ENCODE data around the gene ITLN1.
A peak's percentile ranks its signal among the peaks of the same experiment; 100 is the strongest.

Gene ITLN1

DNA sequence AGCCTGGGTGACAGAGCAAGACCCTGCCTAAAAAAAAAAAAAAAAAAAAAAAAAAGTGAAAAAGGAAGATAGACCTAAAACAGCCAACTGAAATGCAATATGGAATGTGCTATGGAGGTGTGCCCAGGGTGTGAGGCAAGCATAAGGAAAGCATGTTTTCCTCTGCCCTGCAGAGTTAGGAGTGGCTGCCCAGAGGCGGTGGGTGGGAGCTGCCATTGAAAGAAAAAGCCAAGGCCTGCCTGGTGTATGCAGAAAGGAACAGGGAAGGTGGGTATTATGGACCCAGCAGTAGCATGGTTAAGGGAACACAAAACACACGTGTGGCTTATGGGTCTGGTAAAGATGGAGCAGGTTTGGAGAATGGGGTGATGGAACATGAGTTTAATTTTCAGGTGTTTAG, 31.2 kb downstream of the ITLN1 start:
- DNase-seq = no peak

DNA sequence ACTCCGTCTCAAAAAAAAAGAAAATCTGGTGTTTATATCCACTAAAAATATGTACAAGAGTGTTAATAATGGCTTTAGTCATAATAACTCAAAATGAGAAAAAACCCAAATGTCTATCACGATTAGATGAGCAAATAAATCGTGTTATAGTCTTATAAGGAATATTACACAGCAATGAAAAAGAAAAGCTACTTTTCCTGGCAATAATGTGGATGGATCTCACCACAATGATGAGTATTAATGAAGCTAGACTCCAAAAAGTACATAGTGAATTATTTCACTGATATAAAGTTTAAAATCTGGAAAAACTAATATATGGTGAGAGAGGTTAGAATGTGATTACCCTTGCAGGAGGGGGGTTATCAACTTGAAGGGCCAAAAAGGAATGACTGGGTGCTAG, 32.0 kb downstream of the ITLN1 start:
- DNase-seq = no peak

DNA sequence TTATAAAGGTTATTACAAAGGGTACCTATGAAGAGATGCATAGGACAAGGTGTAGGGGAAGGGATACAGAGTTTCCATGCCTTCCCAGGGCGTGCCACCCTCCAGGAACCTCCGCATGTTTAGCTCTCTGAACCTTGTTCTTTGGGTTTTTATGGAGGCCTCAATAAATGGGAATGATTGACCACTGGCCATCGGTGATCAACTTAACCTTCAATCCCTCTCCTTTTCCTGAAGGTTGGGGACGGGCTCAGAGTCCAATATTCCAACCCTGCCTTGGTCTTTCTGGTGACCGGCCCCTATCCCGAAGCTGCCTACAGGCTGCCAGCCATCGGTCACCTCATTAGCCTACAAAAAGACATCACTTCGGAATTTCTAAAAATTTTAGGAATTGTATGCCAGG, 34.0 kb downstream of the ITLN1 start:
- no peak for DNase-seq

DNA sequence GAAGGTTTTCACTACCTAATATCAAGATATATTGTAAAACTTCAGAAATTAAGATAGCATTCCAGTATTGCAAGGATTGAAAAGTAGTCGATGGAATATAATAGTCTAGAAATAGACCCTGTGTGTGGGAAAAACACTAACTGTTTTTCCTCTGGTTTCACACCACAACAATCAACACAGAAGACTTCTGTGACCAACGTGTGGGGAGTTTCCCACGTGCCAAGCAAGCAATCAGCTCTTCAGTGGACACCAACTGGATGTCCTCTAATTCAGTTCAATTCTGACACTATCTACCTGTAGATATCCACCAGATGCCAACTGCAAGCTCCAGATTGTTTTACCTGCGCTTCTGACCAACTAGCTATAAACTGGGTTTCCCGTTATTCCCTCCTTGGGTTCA, 34.4 kb downstream of the ITLN1 start:
- no peak for DNase-seq

DNA sequence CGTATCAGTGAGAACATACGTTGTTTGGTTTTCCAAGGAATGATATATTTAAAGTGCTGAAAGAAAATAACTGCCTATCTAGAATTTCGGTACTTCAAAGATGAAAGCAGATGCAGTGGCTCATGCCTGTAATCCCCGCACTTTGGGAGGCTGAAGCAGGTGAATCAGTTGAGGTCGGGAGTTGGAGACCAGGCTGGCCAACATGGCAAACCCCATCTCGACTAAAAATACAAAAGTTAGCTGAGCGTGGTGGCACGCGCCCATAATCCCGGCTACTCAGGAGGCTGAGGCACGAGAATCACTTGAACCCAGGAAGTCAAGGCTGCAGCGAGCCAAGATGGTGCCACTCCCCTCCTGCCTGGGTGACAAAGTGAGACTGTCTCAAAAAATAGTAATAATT, 38.7 kb downstream of the ITLN1 start:
- no peak for DNase-seq

DNA sequence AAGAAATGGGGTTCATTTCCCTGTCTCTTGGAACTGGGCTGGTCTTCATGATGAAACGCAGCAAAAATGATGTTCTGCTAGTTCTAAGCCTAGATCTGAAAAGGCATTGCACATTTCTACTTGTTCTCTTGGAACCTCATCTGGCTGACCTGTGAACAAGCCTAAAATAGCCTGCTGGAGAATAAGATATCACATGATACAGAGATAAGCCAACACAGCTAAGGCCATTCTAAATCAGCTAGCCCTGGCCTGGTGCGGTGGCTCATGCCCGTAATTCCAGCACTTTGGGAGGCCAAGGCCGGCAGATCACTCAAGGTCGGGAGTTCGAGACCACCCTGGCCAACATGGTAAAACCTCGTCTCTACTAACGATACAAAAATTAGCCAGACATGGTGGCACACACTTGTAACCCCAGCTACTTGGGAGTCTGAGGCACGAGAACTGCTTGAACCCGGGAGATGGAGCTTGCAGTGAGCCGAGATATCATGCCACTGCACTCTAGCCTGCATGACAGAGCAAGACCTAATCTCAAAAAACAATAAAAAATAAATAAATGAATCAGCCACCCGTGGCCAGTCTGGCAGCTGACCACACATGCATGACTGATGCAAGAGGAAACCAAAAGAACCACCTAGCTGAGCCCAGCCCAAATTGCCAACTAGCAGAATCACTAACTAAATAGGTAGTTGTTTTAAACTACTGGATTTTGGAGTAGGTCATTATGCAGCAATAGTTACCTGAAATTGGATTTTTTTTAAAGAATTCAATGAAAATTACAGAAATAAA, 40.3 kb downstream of the ITLN1 start:
- no peak for DNase-seq

DNA sequence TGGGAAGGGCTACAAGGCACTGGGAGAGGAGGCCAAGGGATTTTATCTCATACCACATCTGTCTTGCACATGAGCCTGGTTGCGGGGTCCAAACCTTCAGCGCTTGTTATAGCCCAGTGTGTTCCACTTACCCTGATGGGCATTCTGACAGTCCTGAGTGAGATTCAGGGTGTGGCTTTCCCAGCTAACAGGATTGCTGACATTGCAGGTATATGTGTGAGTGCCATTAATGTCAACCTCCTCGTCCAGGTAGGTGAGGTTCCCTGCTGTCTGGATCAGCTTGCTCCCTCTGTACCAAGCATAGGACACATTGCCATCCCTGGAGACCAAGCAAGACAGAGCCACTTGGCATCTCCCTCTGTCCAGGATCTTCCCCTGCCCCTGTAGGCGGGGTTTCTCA, 43.9 kb downstream of the ITLN1 start:
- no peak for DNase-seq

DNA sequence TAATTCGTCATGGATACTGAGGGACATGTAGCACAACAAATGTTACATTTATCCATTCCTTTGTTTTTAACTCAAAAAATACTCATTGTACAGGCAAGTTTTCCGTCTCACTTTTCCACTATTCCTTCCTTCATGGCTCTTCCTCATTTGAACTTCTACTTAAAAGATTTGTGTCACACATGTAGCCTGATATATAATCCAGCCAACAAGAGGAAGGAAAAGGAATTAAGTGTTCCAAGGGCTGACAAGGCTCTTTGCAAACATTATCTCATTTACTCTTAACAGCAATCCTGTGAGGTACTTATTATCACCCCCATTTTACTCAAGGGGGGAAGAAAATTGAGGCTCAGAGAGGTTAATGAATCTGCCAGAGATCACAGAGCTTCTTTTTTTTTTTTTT, 45.2 kb downstream of the ITLN1 start:
- no peak for DNase-seq

DNA sequence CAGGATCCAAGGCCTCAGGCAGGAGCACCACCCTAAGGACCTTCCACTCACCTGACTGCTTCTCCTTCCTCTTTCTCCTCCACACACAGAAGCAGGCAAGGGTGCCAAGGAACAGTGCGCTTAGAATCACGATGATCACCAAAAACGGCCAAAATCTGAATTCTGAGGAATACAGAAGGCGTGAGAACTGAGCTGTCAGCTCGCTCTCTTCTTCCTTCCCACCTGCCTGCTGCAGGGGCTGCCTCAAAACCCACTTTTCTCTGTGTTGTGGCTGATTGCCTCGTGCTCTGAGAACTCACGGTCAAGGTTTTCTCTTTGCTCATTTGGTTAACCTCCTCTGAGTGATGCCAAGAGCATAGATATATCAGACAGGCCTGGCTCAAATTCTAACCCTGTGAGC, 46.1 kb downstream of the ITLN1 start:
- DNase-seq = no peak

DNA sequence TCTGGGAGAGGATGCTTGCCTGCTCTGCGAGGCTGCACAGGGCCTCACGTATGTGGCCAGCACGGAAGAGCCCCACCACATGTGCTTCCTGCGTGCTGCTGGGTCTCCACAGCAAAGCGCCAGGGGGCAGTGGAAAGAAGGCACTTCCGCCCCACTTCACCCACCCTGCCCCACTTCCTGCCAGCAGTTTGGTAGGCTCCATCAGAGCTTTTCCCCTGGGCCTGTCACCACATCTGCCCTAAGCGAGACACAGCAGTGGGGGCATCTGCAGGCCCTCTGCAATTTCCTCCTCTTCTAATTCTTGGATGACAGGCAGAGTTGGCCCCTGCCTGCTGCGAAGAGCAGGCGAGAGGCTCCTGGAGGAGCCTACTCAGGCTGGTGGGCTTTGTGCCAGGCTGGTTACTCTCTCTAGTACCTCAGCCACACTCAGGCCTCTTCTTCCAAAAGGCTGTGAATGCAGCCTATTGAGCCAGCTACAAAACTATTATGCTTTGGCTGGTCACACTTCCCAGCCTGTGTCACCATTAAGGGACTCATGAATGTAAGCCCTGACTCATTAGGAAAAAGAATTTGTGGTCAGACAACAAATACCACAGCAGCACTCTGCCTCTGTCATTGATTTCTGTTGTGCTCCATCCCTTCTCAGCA, 47.3 kb downstream of the ITLN1 start:
- DNase-seq = no peak

DNA sequence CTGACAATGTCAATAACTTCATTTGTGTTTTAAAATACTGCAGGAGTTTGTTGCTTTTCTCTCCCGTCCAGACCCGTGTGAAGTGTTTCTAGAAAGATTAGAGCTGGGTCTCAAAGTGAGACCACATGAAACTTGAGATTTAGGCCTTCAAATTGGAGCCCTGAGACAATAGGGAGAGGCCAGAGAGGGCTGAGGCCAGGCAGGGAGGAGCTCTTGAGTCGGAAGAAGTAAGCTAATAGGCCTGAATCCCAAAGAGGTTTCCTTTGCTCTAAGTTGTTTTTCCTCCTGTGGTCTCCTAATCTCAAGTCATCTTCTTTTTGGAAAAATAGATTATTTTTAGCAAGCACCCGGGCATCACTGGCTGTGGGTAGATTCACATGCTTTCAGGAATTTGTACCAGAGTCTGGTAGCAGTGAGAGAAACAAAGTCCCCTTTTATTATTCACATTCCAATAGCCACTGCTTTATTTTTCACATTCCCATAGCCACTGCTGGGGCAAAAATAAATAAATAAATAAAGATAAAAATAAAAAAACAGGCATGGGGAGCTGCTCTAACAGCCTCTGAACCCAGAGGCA, 47.9 kb downstream of the ITLN1 start:
- no peak for DNase-seq

DNA sequence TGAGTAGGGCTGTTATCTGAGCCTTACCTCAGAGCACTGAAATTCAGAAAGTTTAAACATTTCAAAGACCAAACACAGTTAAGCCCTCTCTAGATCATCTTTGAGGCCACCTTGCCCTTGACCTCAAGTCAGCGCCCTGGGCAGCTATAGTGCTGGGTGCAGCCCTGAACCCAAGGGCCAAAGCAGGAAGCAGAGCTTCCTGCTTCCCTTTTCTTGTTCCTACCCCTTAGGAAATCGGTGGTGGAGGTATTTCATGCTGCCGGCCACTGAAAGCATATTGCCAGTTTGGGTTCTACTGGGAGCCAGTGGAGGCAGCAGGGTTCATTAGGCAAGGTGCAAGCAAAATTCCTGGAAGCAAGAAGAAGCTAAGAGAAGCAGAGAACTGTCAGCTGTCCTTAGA, 48.4 kb downstream of the ITLN1 start:
- no peak for DNase-seq

DNA sequence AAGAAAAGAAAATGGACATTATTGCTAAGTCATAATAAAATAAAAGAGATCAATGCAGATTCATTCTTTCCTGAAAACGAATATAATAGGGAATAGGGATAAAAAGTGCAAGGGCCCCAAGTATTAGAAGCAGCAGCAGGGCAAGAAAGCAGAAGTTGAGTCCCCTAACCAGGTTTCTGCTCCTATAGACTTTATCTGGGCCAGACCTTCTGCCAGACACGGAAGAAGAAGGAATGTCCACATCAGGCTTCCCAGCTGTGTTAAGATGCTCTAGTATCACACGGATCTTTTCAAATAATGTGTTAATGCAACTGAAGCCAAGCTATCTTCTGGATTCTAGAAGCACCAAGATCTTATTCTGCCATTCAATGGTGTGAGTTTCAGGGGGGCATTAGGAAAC, 49.2 kb downstream of the ITLN1 start:
- DNase-seq = no peak

DNA sequence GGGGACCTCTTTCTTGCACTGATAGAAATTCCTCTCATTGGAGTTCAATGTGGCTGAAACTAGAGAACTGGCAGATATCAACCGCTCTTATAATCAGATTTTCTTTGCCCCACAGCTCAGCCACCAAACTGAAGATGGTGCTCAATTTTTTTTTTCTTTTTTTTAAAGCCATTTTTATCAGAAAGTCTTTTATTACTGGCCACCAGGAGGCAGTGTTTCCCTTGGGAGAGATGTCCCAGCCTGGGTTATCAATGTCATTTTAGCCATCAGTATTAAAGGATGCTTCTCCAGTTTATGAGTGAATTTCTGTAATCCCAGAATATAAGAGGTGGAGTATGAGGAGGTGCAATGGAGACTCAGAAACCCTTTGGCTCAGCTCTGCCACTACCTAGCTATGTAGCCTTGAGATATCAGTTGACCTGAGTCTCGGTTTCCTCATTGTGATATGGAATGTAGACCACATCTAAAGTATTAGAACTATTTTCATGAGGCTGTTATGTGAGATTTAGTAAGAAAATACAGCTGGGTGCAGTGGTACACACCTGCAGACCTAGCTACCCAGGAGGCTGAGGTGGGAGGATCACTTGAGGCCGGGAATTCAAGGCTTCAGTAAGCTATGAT, 49.9 kb downstream of the ITLN1 start:
- DNase-seq = peak; percentile 32 to 49

DNA sequence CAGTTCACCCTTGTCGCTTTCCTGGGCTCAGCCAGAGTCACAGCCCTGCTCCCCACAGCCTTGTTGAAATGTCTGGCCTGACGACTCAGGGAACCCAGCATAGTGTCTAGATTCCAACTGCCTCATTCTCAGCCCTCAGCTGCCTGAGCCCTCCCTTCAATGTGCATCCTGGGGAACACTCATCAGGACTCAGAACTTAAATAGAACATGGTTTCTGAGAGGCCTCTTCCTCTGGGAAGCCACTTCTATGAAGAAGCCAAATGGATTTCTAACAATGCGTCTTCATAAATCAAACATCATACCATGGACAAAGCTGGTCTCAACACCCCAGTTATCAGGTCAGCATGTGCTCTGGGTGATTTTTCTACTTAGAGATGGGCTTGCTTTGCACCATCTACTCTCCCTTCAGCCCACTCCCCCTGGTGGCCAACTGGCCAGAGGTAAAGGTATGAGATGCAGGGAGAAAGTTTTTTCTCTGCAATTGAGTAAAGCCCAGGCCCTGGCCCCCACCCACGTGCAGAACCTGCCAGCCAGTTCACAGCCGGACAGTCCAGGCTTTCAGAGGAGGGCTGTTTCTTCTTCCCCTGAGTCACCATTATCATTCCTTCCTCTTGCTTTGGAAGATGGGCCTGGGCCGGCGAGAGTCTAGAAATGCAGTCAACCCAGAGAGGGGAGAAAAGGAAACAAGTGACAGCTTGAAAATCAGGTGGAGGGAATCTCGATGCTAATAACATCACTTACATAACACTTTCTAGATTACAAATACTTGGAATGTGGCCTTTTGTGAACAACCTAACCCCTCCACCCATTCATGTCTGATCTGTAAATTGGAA, 54.4 kb downstream of the ITLN1 start:
- DNase-seq = peak in 1 of 2 experiments; percentile 10

DNA sequence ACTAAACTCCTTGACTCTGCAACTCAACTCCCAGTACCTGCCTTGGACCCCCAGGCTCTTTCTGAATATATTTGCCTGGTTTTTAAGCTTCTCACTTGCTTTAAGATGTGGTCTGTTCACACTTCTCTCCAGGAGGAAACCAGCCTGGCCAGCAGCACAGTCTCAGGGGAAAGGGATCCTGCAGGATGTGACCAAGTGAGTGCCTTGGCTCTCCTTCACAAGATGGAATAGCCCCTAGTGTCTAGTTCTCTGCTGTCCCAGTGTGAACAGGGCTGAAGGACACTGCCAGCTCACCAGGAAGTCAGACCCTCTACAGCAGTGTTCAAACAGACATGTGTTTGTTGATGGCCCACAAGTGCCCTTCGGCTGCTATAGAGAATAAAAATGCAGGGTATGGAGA, 55.2 kb downstream of the ITLN1 start:
- DNase-seq = no peak

DNA sequence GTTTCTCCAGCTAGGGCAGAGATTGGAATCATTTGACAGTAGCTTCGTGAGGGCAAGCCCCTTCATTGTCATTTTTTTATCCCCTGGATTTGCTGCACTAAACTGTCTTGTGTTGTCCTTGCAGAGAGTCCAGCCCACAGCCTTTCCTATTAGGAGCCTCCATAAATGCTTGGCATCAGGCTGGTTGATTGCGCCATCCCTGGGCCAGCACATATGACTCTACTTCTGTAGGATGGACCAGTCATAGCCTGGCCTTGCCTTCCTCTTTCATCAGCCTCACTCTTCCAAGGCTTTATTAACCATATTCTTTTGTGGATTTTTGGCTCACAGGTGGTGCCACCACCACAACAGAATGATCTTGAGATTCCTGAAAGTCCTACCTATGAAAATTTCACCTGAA, 57.6 kb downstream of the ITLN1 start:
- DNase-seq = no peak

DNA sequence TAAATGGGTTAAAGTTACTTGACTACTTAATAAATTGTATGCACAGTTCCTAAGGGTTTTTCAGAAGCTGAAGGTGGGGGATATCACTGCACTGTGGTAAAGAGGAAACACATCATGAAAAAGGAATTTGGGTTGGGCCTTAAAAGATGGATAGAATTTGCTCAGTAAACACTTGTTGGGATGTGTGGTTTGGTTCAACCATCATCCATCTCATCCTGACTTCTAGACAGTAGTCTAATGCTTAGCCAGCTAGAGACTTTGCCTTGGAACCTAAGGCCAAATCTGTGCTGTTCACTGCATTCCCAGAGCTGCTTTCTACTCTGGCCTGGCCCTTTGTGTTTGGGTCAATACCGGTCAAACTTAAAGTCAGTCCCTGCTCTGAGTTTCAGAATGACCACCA, 58.4 kb downstream of the ITLN1 start:
- no peak for DNase-seq

Measured in NCI-H446 (cell line).